ENCODE results near the gene ADD1. TPM values are rescaled to one million over a fixed set of nuclear protein-coding genes. Genes with fewer than 3 reads are reported as not detected.

The ADD1 gene
- total and polyA plus RNA-seq, 2 donors from 2014 or later = 232 to 313 TPM

GRCh38 chr4:2961421-2961810 is 117.8 kb downstream of the ADD1 start:
- no peaks in the 10 kb centered on the region for H3K27me3 ChIP-seq (ENCODE audit: control insufficient read depth, insufficient read depth, low read length)
- peaks cover 0 to 19% (median 11%) of the 10 kb centered on the region in 3 donors for H3K4me1 ChIP-seq (ENCODE audit: control insufficient read depth in 2 of 3, insufficient read depth in 2 of 3, low read depth in 1 of 3, low read length in 3 of 3)
- DNase-seq (peak in 4 of 5 donors; percentile 34 to 64 (median 55)), FAIRE-seq (no peak)
- TF ChIP-seq CTCF (IDR thresholded peaks at IDR 0.05; ENCODE audit: borderline replicate concordance, extremely low read depth, insufficient read depth) = no peak
- H3K36me3 ChIP-seq (ENCODE audit: control insufficient read depth in 2 of 3, insufficient read depth in 3 of 3, low read length in 3 of 3) = peaks cover 0 to 7% (median 5%) of the 10 kb centered on the region in 3 donors
- H3K27ac ChIP-seq (ENCODE audit: low read depth in 2 of 2, low read length in 2 of 2) = no peak overlapping the region
- no peak overlapping the region for H3K9ac ChIP-seq (ENCODE audit: low read length in 3 of 3)
- intact Hi-C loops (cut with DNase I) = no loop called here
- peak overlapping the region in 1 of 3 donors; percentile 78 for H3K4me3 ChIP-seq (ENCODE audit: low read length in 3 of 3)
- H3K9me3 ChIP-seq (ENCODE audit: control insufficient read depth in 2 of 3, insufficient read depth in 1 of 3, low read length in 3 of 3) = no peaks in the 10 kb centered on the region

- Histone ChIP-seq H3K4me3 (ENCODE audit: low read length in 3 of 3) (peak overlapping the region; percentile 74 to 78 (median 78)), H3K9ac (ENCODE audit: low read length in 3 of 3) (peak overlapping the region; percentile 62 to 84 (median 76)), H3K9me3 (ENCODE audit: control insufficient read depth in 2 of 3, insufficient read depth in 1 of 3, low read length in 3 of 3) (no peaks in the 10 kb centered on the region), H3K36me3 (ENCODE audit: control insufficient read depth in 2 of 3, insufficient read depth in 3 of 3, low read length in 3 of 3) (peaks cover 0 to 5% (median 4%) of the 10 kb centered on the region in 3 donors), H3K27ac (ENCODE audit: low read depth in 2 of 2, low read length in 2 of 2) (no peak overlapping the region), H3K27me3 (ENCODE audit: control insufficient read depth, insufficient read depth, low read length) (no peaks in the 10 kb centered on the region), H3K4me1 (ENCODE audit: control insufficient read depth in 2 of 3, insufficient read depth in 2 of 3, low read depth in 1 of 3, low read length in 3 of 3) (peaks cover 0 to 19% (median 11%) of the 10 kb centered on the region in 3 donors)
- DNase-seq (peak in 3 of 5 donors; percentile 16 to 47 (median 22)), FAIRE-seq (no peak)
- intact Hi-C loops (cut with DNase I) = no loop called here
- TF ChIP-seq CTCF (IDR thresholded peaks at IDR 0.05; ENCODE audit: borderline replicate concordance, extremely low read depth, insufficient read depth) = no peak
Observed at GRCh38 chr4:2961811-2962441, 118.3 kb downstream of the ADD1 start.

GRCh38 chr4:2962614-2963174 is 119.0 kb downstream of the ADD1 start:
- Histone ChIP-seq H3K36me3 (ENCODE audit: control insufficient read depth in 2 of 3, insufficient read depth in 3 of 3, low read length in 3 of 3) (no peaks in the 10 kb centered on the region), H3K27me3 (ENCODE audit: control insufficient read depth, insufficient read depth, low read length) (no peaks in the 10 kb centered on the region), H3K4me1 (ENCODE audit: control insufficient read depth in 2 of 3, insufficient read depth in 2 of 3, low read depth in 1 of 3, low read length in 3 of 3) (peaks cover 0 to 19% (median 7%) of the 10 kb centered on the region in 3 donors), H3K9me3 (ENCODE audit: control insufficient read depth in 2 of 3, insufficient read depth in 1 of 3, low read length in 3 of 3) (no peaks in the 10 kb centered on the region), H3K4me3 (ENCODE audit: low read length in 3 of 3) (peak overlapping the region; percentile 74 to 78 (median 78)), H3K27ac (ENCODE audit: low read depth in 2 of 2, low read length in 2 of 2) (peak overlapping the region; percentile 72 to 86), H3K9ac (ENCODE audit: low read length in 3 of 3) (peak overlapping the region; percentile 62 to 84 (median 76))
- FAIRE-seq (no peak), DNase-seq (peak in 3 of 5 donors; percentile 59 to 75 (median 73))
- no peak for TF ChIP-seq CTCF (IDR thresholded peaks at IDR 0.05; ENCODE audit: borderline replicate concordance, extremely low read depth, insufficient read depth)
- intact Hi-C loops (cut with DNase I) = no loop called here
